Mesendoderm (in vitro differentiated cells): ENCODE results near the gene LRRC8B.

Experiments
- DNase-seq: peaks from one replicate; pipeline ENCODE4 v3.0.0; 2013
- H2AK5ac ChIP-seq: 2 replicates; pipeline ENCODE4 v1.6.1; 2013; ENCODE audit warnings: low read length, inconsistent platforms
- H2BK120ac ChIP-seq: 2 replicates; pipeline ENCODE4 v1.6.1; 2013; ENCODE audit warnings: low read depth, mild to moderate bottlenecking, low read length, moderate library complexity, mixed read lengths
- H2BK15ac ChIP-seq: replicated peaks from 2 replicates; pipeline ENCODE4 v1.6.1; 2013; ENCODE audit warnings: low read depth, mild to moderate bottlenecking, moderate library complexity
- H2BK5ac ChIP-seq: 2 replicates; pipeline ENCODE4 v1.6.1; 2013; ENCODE audit warnings: low read length, inconsistent platforms
- H3K18ac ChIP-seq: 2 replicates; pipeline ENCODE4 v1.6.1; 2013; ENCODE audit warnings: mild to moderate bottlenecking, low read length, mixed read lengths
- H3K23ac ChIP-seq: one replicate; pipeline ENCODE4 v1.6.1; 2013; ENCODE audit warnings: low read length
- H3K27ac ChIP-seq: 2 replicates; pipeline ENCODE4 v1.5.1; 2013; ENCODE audit warnings: low read depth, mild to moderate bottlenecking, inconsistent platforms, low read length, moderate library complexity
- H3K27me3 ChIP-seq: 2 replicates; pipeline ENCODE4 v1.6.1; 2013; ENCODE audit warnings: low read length, control low read depth, mild to moderate bottlenecking, inconsistent platforms; ENCODE audit not compliant: insufficient read depth, poor library complexity
- H3K36me3 ChIP-seq: 2 replicates; pipeline ENCODE4 v1.6.1; 2013; ENCODE audit warnings: low read length, inconsistent platforms; ENCODE audit not compliant: control insufficient read depth, insufficient read depth
- H3K4ac ChIP-seq: one replicate; pipeline ENCODE4 v1.6.1; 2013; ENCODE audit warnings: low read depth, mild to moderate bottlenecking, low read length, moderate library complexity
- H3K4me1 ChIP-seq: 2 replicates; pipeline ENCODE4 v1.6.1; 2013; ENCODE audit warnings: low read depth, low read length, inconsistent platforms; ENCODE audit not compliant: control insufficient read depth
- H3K4me2 ChIP-seq: 2 replicates; pipeline ENCODE4 v1.6.1; 2013; ENCODE audit warnings: low read length
- H3K4me3 ChIP-seq: 2 replicates; pipeline ENCODE4 v1.5.1; 2013; ENCODE audit warnings: mild to moderate bottlenecking, low read length
- H3K56ac ChIP-seq: one replicate; pipeline ENCODE4 v1.6.1; 2013; ENCODE audit warnings: low read length
- H3K79me1 ChIP-seq: 2 replicates; pipeline ENCODE4 v1.6.1; 2013; ENCODE audit warnings: low read length, inconsistent platforms
- H3K79me2 ChIP-seq: 2 replicates; pipeline ENCODE4 v1.6.1; 2013; ENCODE audit warnings: mild to moderate bottlenecking, low read length; ENCODE audit not compliant: control insufficient read depth, insufficient read depth
- H3K9ac ChIP-seq: 2 replicates; pipeline ENCODE4 v1.6.1; 2013; ENCODE audit warnings: low read length, inconsistent platforms
- H4K5ac ChIP-seq: one replicate; pipeline ENCODE4 v1.6.1; 2013; ENCODE audit warnings: low read length
- H4K8ac ChIP-seq: one replicate; pipeline ENCODE4 v1.6.1; 2013; ENCODE audit warnings: low read depth, mild to moderate bottlenecking, control low read depth, low read length, moderate library complexity
- WGBS: extraction: QIAGEN DNeasy Blood & Tissue Kit; methylation state at CpG from one replicate; pipeline ENCODE4 v1.1.7; 2013; ENCODE audit warnings: low lambda C conversion rate, missing lambda C conversion rate; ENCODE audit not compliant: insufficient coverage; ENCODE audit errors: extremely low coverage; 5-methylcytosine and 5-hydroxymethylcytosine counted together

Gene LRRC8B

DNA sequence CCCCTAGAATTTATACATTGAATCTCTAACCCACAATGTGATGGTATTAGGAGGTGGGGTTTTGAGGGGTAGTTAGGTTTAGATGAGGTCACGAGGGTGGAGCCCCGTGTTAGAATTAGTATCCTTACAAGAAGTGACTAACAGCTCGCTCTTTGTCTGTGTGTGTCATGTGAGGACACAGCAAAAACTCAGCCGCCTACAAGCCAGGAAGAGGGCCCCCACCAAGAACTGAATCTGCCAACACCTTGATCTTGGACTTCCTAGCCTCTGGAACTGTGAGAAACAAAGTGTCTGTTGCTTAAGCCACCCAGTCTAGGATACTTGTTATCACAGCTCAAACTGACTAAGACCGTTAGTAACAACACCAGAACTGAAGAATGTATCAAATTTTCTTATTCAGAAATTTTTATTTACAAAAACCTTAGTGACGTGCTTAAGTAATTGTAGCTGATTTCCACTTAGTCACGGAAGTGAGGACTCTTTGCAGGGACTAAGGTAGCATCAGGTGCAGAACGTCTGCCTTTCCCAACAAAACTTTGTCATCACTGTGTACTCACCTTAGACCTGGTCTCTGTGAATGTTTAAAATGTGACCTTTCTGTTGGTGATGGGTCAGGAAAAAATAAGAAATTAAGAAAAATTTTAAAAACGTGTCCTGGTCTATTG lies 83.8 kb downstream of the LRRC8B start:
- no peaks in the 10 kb centered on the region for H3K36me3 ChIP-seq
- no peak overlapping the region for H3K23ac ChIP-seq
- no peak overlapping the region for H3K56ac ChIP-seq
- H3K4me2 ChIP-seq: no peak overlapping the region
- H3K18ac ChIP-seq: no peak overlapping the region
- no peak overlapping the region for H2BK15ac ChIP-seq
- H4K5ac ChIP-seq: no peak overlapping the region
- no peaks in the 10 kb centered on the region for H3K79me2 ChIP-seq
- H3K27ac ChIP-seq: no peak overlapping the region
- WGBS: no CpG with 5 or more reads among the region's 9 CpGs
- no peak overlapping the region for H2BK120ac ChIP-seq
- no peak overlapping the region for H2BK5ac ChIP-seq
- H3K27me3 ChIP-seq: no peaks in the 10 kb centered on the region
- H2AK5ac ChIP-seq: no peak overlapping the region
- DNase-seq: no peak
- H3K4me1 ChIP-seq: peaks cover 2% of the 10 kb centered on the region
- no peak overlapping the region for H3K4me3 ChIP-seq
- H4K8ac ChIP-seq: no peak overlapping the region
- no peak overlapping the region for H3K4ac ChIP-seq
- H3K79me1 ChIP-seq: no peaks in the 10 kb centered on the region
- H3K9ac ChIP-seq: no peak overlapping the region

- H2BK5ac ChIP-seq: no peak overlapping the region
- H2BK15ac ChIP-seq: no peak overlapping the region
- H3K4me2 ChIP-seq: no peak overlapping the region
- no peaks in the 10 kb centered on the region for H3K79me2 ChIP-seq
- WGBS: no CpG with 5 or more reads among the region's 20 CpGs
- H3K27ac ChIP-seq: no peak overlapping the region
- H3K79me1 ChIP-seq: no peaks in the 10 kb centered on the region
- H3K23ac ChIP-seq: no peak overlapping the region
- H4K8ac ChIP-seq: no peak overlapping the region
- H3K56ac ChIP-seq: no peak overlapping the region
- no peak overlapping the region for H2AK5ac ChIP-seq
- DNase-seq: no peak
- peaks cover 2% of the 10 kb centered on the region for H3K4me1 ChIP-seq
- H3K18ac ChIP-seq: no peak overlapping the region
- H3K27me3 ChIP-seq: no peaks in the 10 kb centered on the region
- H3K4ac ChIP-seq: no peak overlapping the region
- H4K5ac ChIP-seq: no peak overlapping the region
- H2BK120ac ChIP-seq: no peak overlapping the region
- no peak overlapping the region for H3K9ac ChIP-seq
- no peaks in the 10 kb centered on the region for H3K36me3 ChIP-seq
- H3K4me3 ChIP-seq: no peak overlapping the region
These were observed 84.5 kb downstream of the LRRC8B start for GRCh38 chr1:89608984-89609725.

GRCh38 chr1:89609781-89610456 lies 85.3 kb downstream of the LRRC8B start:
- Histone ChIP-seq H3K4ac (no peak overlapping the region), H2BK5ac (no peak overlapping the region), H3K23ac (no peak overlapping the region), H4K5ac (no peak overlapping the region), H3K79me1 (no peaks in the 10 kb centered on the region), H3K36me3 (no peaks in the 10 kb centered on the region), H3K79me2 (no peaks in the 10 kb centered on the region), H2BK15ac (no peak overlapping the region), H3K4me1 (peaks cover 2% of the 10 kb centered on the region), H3K18ac (no peak overlapping the region), H4K8ac (no peak overlapping the region), H3K56ac (no peak overlapping the region), H2BK120ac (no peak overlapping the region), H3K27ac (no peak overlapping the region), H3K27me3 (no peaks in the 10 kb centered on the region), H3K4me3 (no peak overlapping the region), H3K9ac (no peak overlapping the region), H3K4me2 (no peak overlapping the region), H2AK5ac (no peak overlapping the region)
- DNase-seq: no peak
- no CpG with 5 or more reads among the region's 14 CpGs for WGBS

DNA sequence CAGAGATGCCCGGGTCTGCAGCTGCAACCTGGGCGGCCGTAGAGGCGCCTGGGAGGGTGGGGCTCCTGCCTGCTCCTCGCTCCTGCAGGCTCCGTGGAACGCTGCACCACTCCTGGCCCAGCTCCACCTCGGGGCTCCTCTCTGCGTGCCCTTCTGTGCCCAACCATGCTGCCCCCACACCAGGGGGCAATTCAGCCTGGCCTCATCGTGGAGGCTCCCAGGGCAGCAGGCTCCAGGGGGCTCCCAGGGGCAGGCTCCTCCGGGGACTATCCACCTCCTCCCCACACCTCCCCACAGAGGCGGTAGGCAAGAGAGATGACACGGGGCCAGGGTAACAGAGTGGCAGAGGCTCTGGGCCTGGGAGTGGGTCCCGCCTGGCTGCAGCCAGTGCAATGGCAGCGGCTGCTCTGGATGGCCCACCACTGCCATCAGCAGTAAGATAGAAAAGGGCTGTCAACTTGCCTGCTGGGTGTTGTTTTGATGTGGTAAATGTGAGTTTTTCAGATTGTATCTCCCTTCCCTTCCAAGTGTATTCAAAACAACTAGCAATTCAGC lies 85.9 kb downstream of the LRRC8B start:
- H3K79me2 ChIP-seq: no peaks in the 10 kb centered on the region
- H3K18ac ChIP-seq: no peak overlapping the region
- H2BK15ac ChIP-seq: no peak overlapping the region
- H3K36me3 ChIP-seq: no peaks in the 10 kb centered on the region
- H3K9ac ChIP-seq: no peak overlapping the region
- H3K4me3 ChIP-seq: no peak overlapping the region
- H3K79me1 ChIP-seq: no peaks in the 10 kb centered on the region
- peak; percentile 23 for DNase-seq
- H4K8ac ChIP-seq: no peak overlapping the region
- H4K5ac ChIP-seq: no peak overlapping the region
- H3K27ac ChIP-seq: no peak overlapping the region
- no peak overlapping the region for H3K23ac ChIP-seq
- no peak overlapping the region for H2BK5ac ChIP-seq
- H2BK120ac ChIP-seq: no peak overlapping the region
- no peak overlapping the region for H3K56ac ChIP-seq
- H3K4me2 ChIP-seq: no peak overlapping the region
- WGBS: no CpG with 5 or more reads among the region's 15 CpGs
- no peak overlapping the region for H2AK5ac ChIP-seq
- H3K27me3 ChIP-seq: no peaks in the 10 kb centered on the region
- no peak overlapping the region for H3K4ac ChIP-seq
- H3K4me1 ChIP-seq: peaks cover 2% of the 10 kb centered on the region

- Histone ChIP-seq H4K8ac (no peak overlapping the region), H3K18ac (no peak overlapping the region), H2BK120ac (no peak overlapping the region), H3K4me2 (no peak overlapping the region), H4K5ac (no peak overlapping the region), H3K27ac (no peak overlapping the region), H2AK5ac (no peak overlapping the region), H3K23ac (no peak overlapping the region), H2BK5ac (no peak overlapping the region), H3K27me3 (no peaks in the 10 kb centered on the region), H3K9ac (no peak overlapping the region), H3K4me1 (peaks cover 2% of the 10 kb centered on the region), H3K56ac (no peak overlapping the region), H3K79me1 (no peaks in the 10 kb centered on the region), H3K4ac (no peak overlapping the region), H3K79me2 (no peaks in the 10 kb centered on the region), H2BK15ac (no peak overlapping the region), H3K4me3 (no peak overlapping the region), H3K36me3 (no peaks in the 10 kb centered on the region)
- no CpG with 5 or more reads among the region's 1 CpG for WGBS
- DNase-seq: no peak
These were observed 87.1 kb downstream of the LRRC8B start for GRCh38 chr1:89611721-89612120.
